Measurements from ENCODE around the gene OR6B3.

The OR6B3 gene

GRCh38 chr2:240018071-240018750 is 35.1 kb downstream of the OR6B3 start:
- in situ Hi-C loops (cut with MboI; ENCODE audit: low pct_unique_long_range_greater_than_20kb, low sequenced_read_pairs, unreplicated experiment): no loop called here

GRCh38 chr2:240014327-240014726 is 39.0 kb downstream of the OR6B3 start:
- DNase-seq (ENCODE audit: low spot score): no peak
- TF ChIP-seq CTCF (IDR thresholded peaks at IDR 0.05; ENCODE audit: extremely low read depth, insufficient read depth, missing control alignments): no peak
- in situ Hi-C loops (cut with MboI; ENCODE audit: low pct_unique_long_range_greater_than_20kb, low sequenced_read_pairs, unreplicated experiment): no loop called here

More at GRCh38 chr2:240018071-240018750, 35.1 kb downstream of the OR6B3 start:
- TF ChIP-seq CTCF (IDR thresholded peaks at IDR 0.05; ENCODE audit: extremely low read depth, insufficient read depth, missing control alignments): no peak
- no peak for DNase-seq (ENCODE audit: low spot score)

DNA sequence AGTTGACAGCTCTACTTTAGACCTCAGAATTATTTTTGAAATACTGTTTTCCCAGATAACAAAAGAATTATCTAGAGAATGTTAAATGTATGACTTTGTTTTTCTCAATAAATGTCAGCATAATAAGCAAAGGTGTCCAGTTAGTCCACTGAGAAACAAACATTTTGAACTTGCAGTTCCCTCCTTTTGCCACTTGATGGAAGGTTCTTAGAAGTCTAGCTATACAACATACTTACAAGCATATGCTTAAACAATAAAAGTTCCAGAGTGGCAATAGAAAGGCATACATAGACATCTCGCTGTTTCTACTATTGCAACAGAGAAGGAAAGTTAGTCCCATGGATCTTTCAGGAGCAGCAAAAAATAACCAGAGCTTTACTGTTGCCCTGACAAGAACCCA is 40.0 kb downstream of the OR6B3 start:
- in situ Hi-C loops (cut with MboI; ENCODE audit: low pct_unique_long_range_greater_than_20kb, low sequenced_read_pairs, unreplicated experiment): no loop called here
- no peak for DNase-seq (ENCODE audit: low spot score)
- TF ChIP-seq CTCF (IDR thresholded peaks at IDR 0.05; ENCODE audit: extremely low read depth, insufficient read depth, missing control alignments): peak; percentile 21

- no peak for DNase-seq (ENCODE audit: low spot score)
- in situ Hi-C loops (cut with MboI; ENCODE audit: low pct_unique_long_range_greater_than_20kb, low sequenced_read_pairs, unreplicated experiment): no loop called here
- TF ChIP-seq CTCF (IDR thresholded peaks at IDR 0.05; ENCODE audit: extremely low read depth, insufficient read depth, missing control alignments): no peak
Observed at GRCh38 chr2:240002983-240003382, 50.3 kb downstream of the OR6B3 start.

DNA sequence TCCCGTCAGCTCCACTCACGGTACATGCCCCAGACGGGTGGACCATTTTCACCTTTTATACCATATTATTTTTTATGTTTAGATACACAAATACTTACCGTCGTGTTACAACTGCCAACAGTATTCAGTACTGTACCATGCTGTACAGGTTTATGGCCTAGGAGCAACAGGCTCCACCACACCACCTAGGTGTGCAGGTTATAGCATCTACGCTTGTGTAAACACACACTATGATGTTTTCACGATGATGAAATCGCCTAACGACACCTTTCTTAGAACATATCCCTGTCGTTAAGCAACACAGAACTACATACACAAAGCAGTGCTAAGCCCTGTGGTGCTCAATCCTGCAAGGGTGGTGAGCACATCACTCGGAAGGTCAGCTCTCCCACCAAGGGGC is 52.6 kb downstream of the OR6B3 start:
- in situ Hi-C loops (cut with MboI; ENCODE audit: low pct_unique_long_range_greater_than_20kb, low sequenced_read_pairs, unreplicated experiment): no loop called here
- DNase-seq (ENCODE audit: low spot score): no peak
- TF ChIP-seq CTCF (IDR thresholded peaks at IDR 0.05; ENCODE audit: extremely low read depth, insufficient read depth, missing control alignments): no peak

DNA sequence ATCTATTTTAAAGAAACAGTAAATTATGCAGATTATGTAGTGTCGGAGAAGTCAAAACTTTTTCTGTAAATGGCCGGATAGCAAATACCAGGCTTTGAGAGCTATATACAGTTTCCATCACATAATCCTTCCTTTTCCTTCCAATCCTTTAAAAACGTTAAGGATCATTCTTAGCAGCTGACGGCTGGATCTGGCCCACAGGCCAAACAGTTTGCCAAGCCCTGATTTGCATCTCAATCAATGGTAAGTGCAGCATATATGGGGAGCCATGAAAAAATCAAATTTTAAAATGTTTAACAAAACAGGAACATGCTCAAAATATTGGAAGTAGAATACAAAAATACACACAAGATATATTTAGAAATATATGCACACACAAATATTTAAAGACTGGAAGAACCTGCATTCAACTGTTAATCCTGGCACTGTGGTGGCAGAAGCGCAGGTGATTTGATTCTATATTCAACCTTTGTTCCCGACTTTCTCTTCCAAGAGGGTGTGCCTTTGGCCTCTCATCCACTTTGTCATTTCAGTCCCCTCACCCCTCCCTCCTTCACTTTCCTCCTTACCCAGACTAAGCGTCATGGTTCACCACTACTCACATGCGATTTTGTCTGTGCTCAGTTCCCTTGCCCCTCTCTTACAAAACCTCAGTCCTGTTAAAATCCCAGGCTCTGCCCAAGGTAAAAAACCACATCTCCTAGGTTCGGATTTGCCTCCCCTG is 55.5 kb downstream of the OR6B3 start:
- in situ Hi-C loops (cut with MboI; ENCODE audit: low pct_unique_long_range_greater_than_20kb, low sequenced_read_pairs, unreplicated experiment): no loop called here
- DNase-seq (ENCODE audit: low spot score): no peak
- no peak for TF ChIP-seq CTCF (IDR thresholded peaks at IDR 0.05; ENCODE audit: extremely low read depth, insufficient read depth, missing control alignments)
